ENCODE data around the gene GASK1B.

Gene GASK1B

GRCh38 chr4:158190718-158191117 is 17.9 kb upstream of the GASK1B start:
- no peak for TF ChIP-seq CTCF (IDR thresholded peaks at IDR 0.05; ENCODE audit: low read depth, low read length)
- no peak overlapping the region for H3K4me3 ChIP-seq (replicated peaks in 1 of 2; ENCODE audit: low read depth in 2 of 2, low read length in 2 of 2)
- no peak for DNase-seq (ENCODE audit: low read depth in 2 of 2)

- DNase-seq (ENCODE audit: low read depth in 2 of 2), result no peak
- H3K4me3 ChIP-seq (replicated peaks in 1 of 2; ENCODE audit: low read depth in 2 of 2, low read length in 2 of 2), result no peak overlapping the region
- TF ChIP-seq CTCF (IDR thresholded peaks at IDR 0.05; ENCODE audit: low read depth, low read length), result no peak
These were observed 16.6 kb upstream of the GASK1B start for GRCh38 chr4:158189422-158189821.

GRCh38 chr4:158186815-158187214 is 14.0 kb upstream of the GASK1B start:
- no peak for DNase-seq (ENCODE audit: low read depth in 2 of 2)
- no peak overlapping the region for H3K4me3 ChIP-seq (replicated peaks in 1 of 2; ENCODE audit: low read depth in 2 of 2, low read length in 2 of 2)
- no peak for TF ChIP-seq CTCF (IDR thresholded peaks at IDR 0.05; ENCODE audit: low read depth, low read length)

GRCh38 chr4:158182736-158183135 is 9.9 kb upstream of the GASK1B start:
- H3K4me3 ChIP-seq (replicated peaks in 1 of 2; ENCODE audit: low read depth in 2 of 2, low read length in 2 of 2), result no peak overlapping the region
- no peak for TF ChIP-seq CTCF (IDR thresholded peaks at IDR 0.05; ENCODE audit: low read depth, low read length)

GRCh38 chr4:158181906-158182305 is 9.1 kb upstream of the GASK1B start:
- no peak overlapping the region for H3K4me3 ChIP-seq (replicated peaks in 1 of 2; ENCODE audit: low read depth in 2 of 2, low read length in 2 of 2)
- DNase-seq (ENCODE audit: low read depth in 2 of 2), result no peak
- no peak for TF ChIP-seq CTCF (IDR thresholded peaks at IDR 0.05; ENCODE audit: low read depth, low read length)

More at GRCh38 chr4:158182736-158183135, 9.9 kb upstream of the GASK1B start:
- DNase-seq (ENCODE audit: low read depth in 2 of 2), result no peak

GRCh38 chr4:158179465-158179864 is 6.6 kb upstream of the GASK1B start:
- no peak for TF ChIP-seq CTCF (IDR thresholded peaks at IDR 0.05; ENCODE audit: low read depth, low read length)
- H3K4me3 ChIP-seq (replicated peaks in 1 of 2; ENCODE audit: low read depth in 2 of 2, low read length in 2 of 2), result no peak overlapping the region
- DNase-seq (ENCODE audit: low read depth in 2 of 2), result no peak

- no peak overlapping the region for H3K4me3 ChIP-seq (replicated peaks in 1 of 2; ENCODE audit: low read depth in 2 of 2, low read length in 2 of 2)
- no peak for TF ChIP-seq CTCF (IDR thresholded peaks at IDR 0.05; ENCODE audit: low read depth, low read length)
- DNase-seq (ENCODE audit: low read depth in 2 of 2), result no peak
These were observed 4.0 kb upstream of the GASK1B start for GRCh38 chr4:158176776-158177175.

Measured in cardiac fibroblast (primary cell).